ENCODE data around the gene FTO. TPM values are rescaled to one million over a fixed set of nuclear protein-coding genes. Genes with fewer than 3 reads are reported as not detected.

FTO gene
- total and polyA plus RNA-seq, 4 experiments from 2014 or later = 61.5 to 126 (median 69.7) TPM

DNA sequence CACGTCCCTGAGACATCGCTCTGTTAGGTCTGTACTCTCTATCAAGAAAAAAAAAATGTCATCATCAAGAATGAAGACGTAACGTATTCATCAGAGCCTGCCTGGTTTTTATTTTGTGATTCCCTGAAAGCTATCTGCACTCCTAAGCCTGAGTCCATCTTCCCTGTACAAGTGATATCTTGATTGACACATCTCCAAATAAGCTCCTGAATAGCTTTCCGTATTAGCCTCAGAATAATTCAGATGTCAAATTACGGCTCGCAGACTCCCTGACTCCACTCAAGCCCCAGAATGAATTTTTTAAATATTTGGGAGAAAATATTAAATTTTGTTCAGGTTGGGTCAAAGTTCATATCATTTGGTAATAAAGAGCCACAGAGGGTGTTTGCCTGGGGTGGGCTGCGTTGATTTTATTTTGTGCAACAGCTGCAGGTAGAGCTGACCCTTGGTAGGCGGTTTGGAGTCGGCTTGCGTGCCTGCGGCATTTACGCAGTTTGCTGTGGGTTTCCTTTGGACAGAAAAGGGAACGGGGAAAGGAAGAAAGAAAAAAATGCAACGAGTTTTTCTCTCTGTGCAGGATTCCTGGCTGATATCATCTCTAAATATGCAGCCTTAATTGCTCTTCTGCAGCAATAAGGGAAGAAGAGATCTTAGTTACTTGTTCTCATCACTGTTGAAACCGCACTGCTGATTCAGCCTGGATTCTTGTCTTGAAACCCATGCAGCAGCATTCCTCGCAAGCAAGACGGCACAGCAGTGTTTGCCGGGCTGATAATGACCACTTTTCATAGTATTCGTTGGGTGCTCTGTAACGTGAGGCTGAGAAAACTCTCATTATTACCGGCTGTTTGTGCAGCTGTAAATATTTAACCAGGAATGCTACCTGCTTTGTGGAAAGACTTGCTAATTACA lies 467.9 kb downstream of the FTO start:
- Mint-ChIP-seq H3K9me3 (no peaks in the 10 kb centered on the region), H3K36me3 (no peaks in the 10 kb centered on the region), H3K4me1 (no peaks in the 10 kb centered on the region), H3K4me3 (no peak overlapping the region), H3K27ac (peak overlapping the region in 1 of 7 donors; percentile 26), H3K27me3 (peaks cover 9 to 12% of the 10 kb centered on the region in 2 donors)
- intact Hi-C loops (cut with micrococcal nuclease) = no loop called here
- H3K4me3 ChIP-seq (ENCODE audit: low read length in 2 of 2) = no peak overlapping the region
- no peaks in the 10 kb centered on the region for H3K9me3 ChIP-seq (ENCODE audit: control insufficient read depth in 1 of 2, low read length in 2 of 2)
- H3K27me3 ChIP-seq (ENCODE audit: insufficient read depth, low read length) = peaks cover 3% of the 10 kb centered on the region
- ChIA-PET CTCF (ENCODE audit: partially characterized antibody) (no interaction called here), POLR2A (ENCODE audit: partially characterized antibody) (no interaction called here)
- no peak overlapping the region for H3K27ac ChIP-seq (ENCODE audit: low read depth, low read length)
- DNase-seq = no peak
- no peaks in the 10 kb centered on the region for H3K36me3 ChIP-seq (ENCODE audit: insufficient read depth, low read length)
- no peaks in the 10 kb centered on the region for H3K4me1 ChIP-seq (ENCODE audit: insufficient read depth, low read length)

DNA sequence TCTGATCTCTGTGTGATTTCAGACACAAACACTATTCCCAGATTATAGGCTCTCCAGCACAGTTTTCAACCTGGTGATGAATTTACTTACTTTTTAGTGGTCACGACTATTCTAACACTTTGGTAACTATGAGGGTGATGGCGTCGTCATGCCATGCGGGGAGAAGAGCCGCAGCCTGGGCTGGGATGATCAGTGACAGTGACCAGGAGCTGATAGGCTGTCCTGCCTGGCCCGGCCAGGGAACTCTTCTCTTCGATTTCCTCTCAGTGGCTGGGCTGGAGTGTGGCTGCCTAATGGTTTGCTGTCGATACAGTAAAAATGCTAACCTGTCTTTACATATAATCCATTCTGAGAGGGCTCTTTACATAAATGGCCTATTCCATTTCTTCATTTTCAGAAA lies 469.5 kb downstream of the FTO start:
- Mint-ChIP-seq H3K36me3 (no peaks in the 10 kb centered on the region), H3K9me3 (no peaks in the 10 kb centered on the region), H3K4me1 (no peaks in the 10 kb centered on the region), H3K27me3 (peaks cover 11 to 19% of the 10 kb centered on the region in 2 donors), H3K27ac (no peak overlapping the region), H3K4me3 (no peak overlapping the region)
- no peak overlapping the region for H3K27ac ChIP-seq (ENCODE audit: low read depth, low read length)
- ChIA-PET POLR2A (ENCODE audit: partially characterized antibody) (no interaction called here), CTCF (ENCODE audit: partially characterized antibody) (interaction anchor here (0.8 to 1.1 kb wide), 2 partner anchors 11 to 16 kb away, joined by 3 read pairs; no protein-coding TSS in a partner anchor)
- H3K4me1 ChIP-seq (ENCODE audit: insufficient read depth, low read length) = no peaks in the 10 kb centered on the region
- H3K9me3 ChIP-seq (ENCODE audit: control insufficient read depth in 1 of 2, low read length in 2 of 2) = no peaks in the 10 kb centered on the region
- no peak overlapping the region for H3K4me3 ChIP-seq (ENCODE audit: low read length in 2 of 2)
- H3K36me3 ChIP-seq (ENCODE audit: insufficient read depth, low read length) = no peaks in the 10 kb centered on the region
- peaks cover 3% of the 10 kb centered on the region for H3K27me3 ChIP-seq (ENCODE audit: insufficient read depth, low read length)
- intact Hi-C loops (cut with micrococcal nuclease) = no loop called here
- DNase-seq = no peak

DNA sequence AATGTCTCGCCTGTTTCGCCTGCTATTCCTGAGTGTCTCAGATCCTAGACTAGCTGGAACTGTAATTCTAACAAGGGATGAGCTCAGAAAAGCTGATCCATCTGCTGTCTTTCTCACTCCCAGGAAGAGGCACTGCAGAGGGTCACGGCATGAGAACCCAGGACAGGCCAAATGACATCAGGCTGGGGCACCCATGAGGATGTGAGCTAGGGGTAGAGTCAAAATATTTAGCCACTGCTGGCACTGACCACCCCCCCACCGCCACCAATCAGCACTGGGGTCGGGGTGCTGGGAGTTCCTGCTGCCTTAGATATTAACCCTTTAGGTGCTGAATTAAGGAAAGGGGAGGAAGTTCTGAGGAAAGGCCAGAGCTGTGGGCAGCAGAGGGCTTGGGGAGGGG lies 470.2 kb downstream of the FTO start:
- peaks cover 14 to 19% of the 10 kb centered on the region in 2 donors for H3K27me3 Mint-ChIP-seq
- intact Hi-C loops (cut with micrococcal nuclease) = no loop called here
- no peak for DNase-seq

DNA sequence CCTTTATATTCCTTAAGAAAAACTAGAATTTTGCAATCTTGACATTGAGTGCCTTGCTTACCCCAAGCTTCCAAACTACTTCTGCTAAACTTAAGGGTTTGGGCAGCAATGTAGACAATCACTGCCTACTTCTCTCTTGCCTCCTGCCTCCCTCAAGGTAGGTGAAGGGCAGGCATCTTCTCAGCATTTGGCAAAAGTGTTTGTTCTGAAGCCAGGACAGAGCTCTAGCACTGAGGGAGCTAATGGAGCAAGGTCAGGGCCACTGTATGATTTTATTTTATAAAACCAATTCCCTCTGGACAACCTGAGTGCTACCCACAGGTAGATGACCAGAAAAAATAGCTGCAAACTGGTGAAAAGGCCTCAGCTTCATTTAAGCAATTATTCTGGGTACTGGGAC lies 470.8 kb downstream of the FTO start:
- Histone ChIP-seq H3K27me3 (ENCODE audit: insufficient read depth, low read length) (peaks cover 3% of the 10 kb centered on the region), H3K4me3 (ENCODE audit: low read length in 2 of 2) (no peak overlapping the region), H3K4me1 (ENCODE audit: insufficient read depth, low read length) (no peaks in the 10 kb centered on the region), H3K9me3 (ENCODE audit: control insufficient read depth in 1 of 2, low read length in 2 of 2) (no peaks in the 10 kb centered on the region), H3K36me3 (ENCODE audit: insufficient read depth, low read length) (no peaks in the 10 kb centered on the region), H3K27ac (ENCODE audit: low read depth, low read length) (no peak overlapping the region)
- intact Hi-C loops (cut with micrococcal nuclease) = no loop called here
- ChIA-PET POLR2A (ENCODE audit: partially characterized antibody) (no interaction called here), CTCF (ENCODE audit: partially characterized antibody) (no interaction called here)
- no peaks in the 10 kb centered on the region for H3K36me3 Mint-ChIP-seq
- H3K27me3 Mint-ChIP-seq = peaks cover 14 to 19% of the 10 kb centered on the region in 2 donors
- H3K9me3 Mint-ChIP-seq = no peaks in the 10 kb centered on the region
- H3K27ac Mint-ChIP-seq = no peak overlapping the region
- H3K4me3 Mint-ChIP-seq = no peak overlapping the region
- H3K4me1 Mint-ChIP-seq = no peaks in the 10 kb centered on the region
- no peak for DNase-seq

More for the DNA sequence above, 470.2 kb downstream of the FTO start:
- H3K36me3 Mint-ChIP-seq = no peaks in the 10 kb centered on the region
- Histone ChIP-seq H3K36me3 (ENCODE audit: insufficient read depth, low read length) (no peaks in the 10 kb centered on the region), H3K27ac (ENCODE audit: low read depth, low read length) (no peak overlapping the region), H3K4me3 (ENCODE audit: low read length in 2 of 2) (no peak overlapping the region), H3K9me3 (ENCODE audit: control insufficient read depth in 1 of 2, low read length in 2 of 2) (no peaks in the 10 kb centered on the region), H3K27me3 (ENCODE audit: insufficient read depth, low read length) (peaks cover 3% of the 10 kb centered on the region), H3K4me1 (ENCODE audit: insufficient read depth, low read length) (no peaks in the 10 kb centered on the region)
- no peaks in the 10 kb centered on the region for H3K9me3 Mint-ChIP-seq
- POLR2A ChIA-PET (ENCODE audit: partially characterized antibody) = no interaction called here
- no peaks in the 10 kb centered on the region for H3K4me1 Mint-ChIP-seq
- H3K27ac Mint-ChIP-seq = no peak overlapping the region
- no peak overlapping the region for H3K4me3 Mint-ChIP-seq
- CTCF ChIA-PET (ENCODE audit: partially characterized antibody) = interaction anchor here (0.8 kb wide), 1 partner anchor 12 kb away, joined by 3 read pairs; no protein-coding TSS in a partner anchor

DNA sequence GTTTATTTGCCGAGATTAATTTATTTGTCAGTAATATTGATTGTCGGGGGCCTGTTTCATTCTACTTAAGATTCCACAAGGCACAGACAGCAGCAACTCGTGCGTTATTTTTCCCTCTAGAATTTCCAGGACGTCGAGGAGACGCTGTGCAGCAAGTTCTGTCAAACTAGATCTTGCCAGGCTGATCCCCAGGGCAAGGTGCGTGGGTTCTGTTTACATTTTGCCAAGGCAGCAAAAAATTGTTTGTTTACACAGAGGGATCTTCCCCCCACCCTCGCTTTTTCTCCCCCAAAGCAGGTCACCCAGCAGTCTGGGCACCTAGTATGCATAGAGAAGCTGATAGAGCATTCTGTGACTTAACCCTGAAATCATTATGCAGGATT lies 471.2 kb downstream of the FTO start:
- Histone ChIP-seq H3K4me1 (ENCODE audit: insufficient read depth, low read length) (no peaks in the 10 kb centered on the region), H3K9me3 (ENCODE audit: control insufficient read depth in 1 of 2, low read length in 2 of 2) (no peaks in the 10 kb centered on the region), H3K36me3 (ENCODE audit: insufficient read depth, low read length) (no peaks in the 10 kb centered on the region), H3K27me3 (ENCODE audit: insufficient read depth, low read length) (peaks cover 3% of the 10 kb centered on the region), H3K27ac (ENCODE audit: low read depth, low read length) (no peak overlapping the region), H3K4me3 (ENCODE audit: low read length in 2 of 2) (no peak overlapping the region)
- CTCF ChIA-PET (ENCODE audit: partially characterized antibody) = no interaction called here
- H3K27ac Mint-ChIP-seq = no peak overlapping the region
- peaks cover 14 to 19% of the 10 kb centered on the region in 2 donors for H3K27me3 Mint-ChIP-seq
- no peaks in the 10 kb centered on the region for H3K36me3 Mint-ChIP-seq
- no peaks in the 10 kb centered on the region for H3K4me1 Mint-ChIP-seq
- POLR2A ChIA-PET (ENCODE audit: partially characterized antibody) = no interaction called here
- no peak overlapping the region for H3K4me3 Mint-ChIP-seq
- no peaks in the 10 kb centered on the region for H3K9me3 Mint-ChIP-seq
- no peak for DNase-seq
- intact Hi-C loops (cut with micrococcal nuclease) = no loop called here

DNA sequence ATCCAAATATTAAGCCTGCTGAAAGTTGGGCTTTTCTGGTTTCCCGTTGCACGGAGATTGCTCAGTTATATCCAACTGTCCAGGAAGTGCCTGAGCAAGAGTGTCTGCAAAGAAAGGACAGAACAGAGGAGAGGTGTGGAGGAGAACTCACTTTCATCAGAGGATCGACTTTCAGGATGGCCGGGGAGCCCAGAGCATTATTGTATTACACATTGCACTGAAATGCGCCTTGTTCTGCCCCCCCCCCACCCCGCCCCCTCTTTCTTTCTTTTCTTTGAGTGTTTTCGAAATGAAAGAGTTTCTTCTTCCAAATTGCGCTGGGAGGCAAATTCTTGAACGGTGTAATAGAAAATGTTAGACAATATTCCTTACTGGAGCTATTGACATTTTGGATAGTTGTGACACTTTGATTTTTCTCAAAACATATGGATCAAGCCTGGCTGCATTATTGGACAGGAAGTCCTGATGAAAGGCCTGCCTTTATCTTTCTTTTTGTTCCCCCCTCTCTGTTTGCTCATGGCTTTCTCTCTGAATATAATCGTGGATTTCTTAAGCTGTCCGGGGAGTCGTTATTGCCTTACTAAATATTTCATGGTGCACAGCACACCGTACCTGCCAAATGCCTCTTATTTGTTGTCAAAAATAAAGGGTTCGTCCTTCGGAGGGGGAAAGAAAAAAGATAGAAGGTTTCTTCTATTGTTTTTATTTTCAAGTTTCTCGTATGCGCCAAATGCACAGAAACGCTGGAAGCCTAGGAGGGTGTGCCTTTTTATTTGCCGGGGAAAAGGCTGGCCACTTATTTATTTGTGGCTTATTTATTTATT lies 471.8 kb downstream of the FTO start:
- no peaks in the 10 kb centered on the region for H3K4me1 ChIP-seq (ENCODE audit: insufficient read depth, low read length)
- Mint-ChIP-seq H3K27me3 (peaks cover 16 to 19% of the 10 kb centered on the region in 2 donors), H3K9me3 (no peaks in the 10 kb centered on the region), H3K4me1 (no peaks in the 10 kb centered on the region), H3K4me3 (no peak overlapping the region), H3K36me3 (no peaks in the 10 kb centered on the region), H3K27ac (no peak overlapping the region)
- intact Hi-C loops (cut with micrococcal nuclease) = no loop called here
- peaks cover 3% of the 10 kb centered on the region for H3K27me3 ChIP-seq (ENCODE audit: insufficient read depth, low read length)
- no peaks in the 10 kb centered on the region for H3K36me3 ChIP-seq (ENCODE audit: insufficient read depth, low read length)
- H3K27ac ChIP-seq (ENCODE audit: low read depth, low read length) = no peak overlapping the region
- DNase-seq = no peak
- ChIA-PET POLR2A (ENCODE audit: partially characterized antibody) (no interaction called here), CTCF (ENCODE audit: partially characterized antibody) (no interaction called here)
- H3K4me3 ChIP-seq (ENCODE audit: low read length in 2 of 2) = no peak overlapping the region
- H3K9me3 ChIP-seq (ENCODE audit: control insufficient read depth in 1 of 2, low read length in 2 of 2) = no peaks in the 10 kb centered on the region

DNA sequence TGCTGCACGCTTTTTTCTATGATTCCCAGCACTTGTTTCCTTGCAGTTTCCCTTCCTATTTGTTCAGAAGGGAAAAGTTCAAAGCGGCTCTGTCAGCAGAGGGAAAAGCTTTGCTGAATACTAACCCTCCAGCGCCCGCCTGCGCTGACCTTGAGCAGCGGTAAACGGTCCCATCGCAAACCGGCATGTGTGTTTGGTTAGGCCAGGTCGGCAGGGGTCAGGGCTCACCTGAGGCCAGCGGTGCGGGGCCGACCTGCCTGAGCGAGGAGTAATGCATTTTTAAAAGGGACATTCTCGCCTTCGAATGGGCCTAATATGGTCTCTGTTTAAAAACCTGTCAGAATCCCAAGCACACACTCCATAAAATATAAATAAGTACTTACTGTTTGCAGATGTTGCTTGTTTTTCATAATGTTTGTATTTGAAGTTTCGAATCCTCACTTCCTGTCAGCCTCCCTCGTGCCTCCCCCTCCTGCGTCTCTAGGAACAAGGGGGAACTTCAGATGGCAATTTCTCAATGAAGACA lies 472.5 kb downstream of the FTO start:
- H3K4me3 ChIP-seq (ENCODE audit: low read length in 2 of 2) = no peak overlapping the region
- intact Hi-C loops (cut with micrococcal nuclease) = no loop called here
- peaks cover 17 to 19% of the 10 kb centered on the region in 2 donors for H3K27me3 Mint-ChIP-seq
- no peaks in the 10 kb centered on the region for H3K9me3 ChIP-seq (ENCODE audit: control insufficient read depth in 1 of 2, low read length in 2 of 2)
- no peaks in the 10 kb centered on the region for H3K36me3 Mint-ChIP-seq
- no peaks in the 10 kb centered on the region for H3K4me1 ChIP-seq (ENCODE audit: insufficient read depth, low read length)
- POLR2A ChIA-PET (ENCODE audit: partially characterized antibody) = no interaction called here
- no peak for DNase-seq
- H3K27ac Mint-ChIP-seq = no peak overlapping the region
- CTCF ChIA-PET (ENCODE audit: partially characterized antibody) = no interaction called here
- H3K36me3 ChIP-seq (ENCODE audit: insufficient read depth, low read length) = no peaks in the 10 kb centered on the region
- H3K9me3 Mint-ChIP-seq = no peaks in the 10 kb centered on the region
- no peaks in the 10 kb centered on the region for H3K4me1 Mint-ChIP-seq
- H3K4me3 Mint-ChIP-seq = no peak overlapping the region
- peaks cover 3% of the 10 kb centered on the region for H3K27me3 ChIP-seq (ENCODE audit: insufficient read depth, low read length)
- no peak overlapping the region for H3K27ac ChIP-seq (ENCODE audit: low read depth, low read length)

Data from CD4-positive, alpha-beta memory T cell (primary cell).